ENCODE data around the gene TOM1L2.

The TOM1L2 gene

DNA sequence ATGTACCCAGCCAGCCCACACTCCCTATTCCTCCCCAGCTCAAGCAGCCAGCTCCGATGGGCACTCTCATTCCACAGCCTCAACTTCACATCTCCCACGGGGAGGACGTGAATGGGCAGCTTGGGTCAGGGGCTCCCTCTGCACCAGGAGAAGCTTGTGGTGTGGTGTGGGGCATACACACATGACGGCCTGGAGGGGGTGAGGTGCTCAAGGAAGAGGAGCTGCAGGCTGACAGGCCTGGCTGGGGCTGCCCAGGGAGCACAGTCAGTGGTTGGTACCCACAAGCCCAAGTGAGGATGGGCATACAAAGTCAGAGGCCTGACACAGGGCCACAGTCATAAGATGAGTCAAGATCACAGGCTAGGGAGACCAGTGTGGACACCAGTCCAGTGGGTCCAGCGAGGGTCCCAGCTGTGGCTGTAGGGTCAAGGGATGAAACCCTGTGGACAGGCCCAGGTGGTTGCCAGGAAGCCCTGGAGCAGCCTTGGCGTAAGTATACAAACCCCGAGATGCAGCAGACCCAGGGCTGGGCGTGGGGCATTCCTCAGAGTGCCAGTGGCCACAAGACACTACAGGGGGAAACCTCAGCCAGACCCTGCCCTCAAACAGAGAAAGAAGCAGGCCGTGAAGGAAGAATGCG, 4.9 kb upstream of the TOM1L2 start:
- Histone ChIP-seq H3K27me3 (ENCODE audit: insufficient read depth, low read length, poor library complexity) (no peaks in the 10 kb centered on the region), H2AK5ac (ENCODE audit: low read length) (no peak overlapping the region), H2BK5ac (ENCODE audit: low read length) (no peak overlapping the region), H3K56ac (ENCODE audit: low read length) (peak overlapping the region; percentile 58), H3K36me3 (ENCODE audit: control insufficient read depth, insufficient read depth, low read length) (no peaks in the 10 kb centered on the region), H2BK120ac (ENCODE audit: low read depth, low read length) (no peak overlapping the region), H3K79me1 (ENCODE audit: low read length) (no peaks in the 10 kb centered on the region), H4K8ac (ENCODE audit: low read depth, low read length) (no peak overlapping the region), H3K4me1 (ENCODE audit: control insufficient read depth, low read depth, low read length) (no peaks in the 10 kb centered on the region), H3K18ac (ENCODE audit: low read length) (no peak overlapping the region), H3K9ac (ENCODE audit: low read length) (no peak overlapping the region), H3K4me2 (ENCODE audit: low read length) (no peak overlapping the region), H2BK15ac (replicated peaks; ENCODE audit: low read depth) (no peak overlapping the region), H3K4me3 (ENCODE audit: low read length) (no peak overlapping the region), H3K23ac (ENCODE audit: low read length) (no peak overlapping the region), H3K79me2 (ENCODE audit: control insufficient read depth, insufficient read depth, low read length) (no peaks in the 10 kb centered on the region), H3K4ac (ENCODE audit: low read depth, low read length) (no peak overlapping the region), H3K27ac (ENCODE audit: low read depth, low read length) (no peak overlapping the region), H4K5ac (ENCODE audit: low read length) (no peak overlapping the region)
- no CpG with 5 or more reads among the region's 10 CpGs for WGBS (ENCODE audit: extremely low coverage, insufficient coverage, low lambda C conversion rate)
- no peak for DNase-seq

DNA sequence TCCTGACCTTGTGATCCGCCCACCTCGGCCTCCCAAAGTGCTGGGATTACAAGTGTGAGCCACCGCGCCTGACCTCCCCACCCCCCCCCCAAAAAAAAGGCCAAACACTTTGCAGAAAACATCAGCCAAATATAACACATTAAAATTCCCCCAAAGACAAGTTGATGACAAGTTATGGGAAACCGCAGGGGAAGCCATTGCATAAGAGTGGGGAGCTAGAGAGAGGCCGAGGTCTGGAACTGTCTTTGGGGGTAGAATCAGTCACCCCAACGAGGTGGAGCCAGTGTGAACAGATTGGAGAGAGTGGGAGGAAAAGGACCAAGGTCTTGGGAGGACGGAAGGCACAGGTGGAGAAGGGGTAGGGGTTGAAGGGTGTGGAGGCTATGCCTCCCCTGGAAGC, 3.2 kb upstream of the TOM1L2 start:
- Histone ChIP-seq H3K18ac (ENCODE audit: low read length) (no peak overlapping the region), H3K4me2 (ENCODE audit: low read length) (no peak overlapping the region), H2AK5ac (ENCODE audit: low read length) (no peak overlapping the region), H3K4me3 (ENCODE audit: low read length) (no peak overlapping the region), H3K4me1 (ENCODE audit: control insufficient read depth, low read depth, low read length) (peaks cover 5% of the 10 kb centered on the region), H3K27ac (ENCODE audit: low read depth, low read length) (no peak overlapping the region), H3K79me2 (ENCODE audit: control insufficient read depth, insufficient read depth, low read length) (no peaks in the 10 kb centered on the region), H3K9ac (ENCODE audit: low read length) (no peak overlapping the region), H3K79me1 (ENCODE audit: low read length) (no peaks in the 10 kb centered on the region), H3K23ac (ENCODE audit: low read length) (no peak overlapping the region), H2BK120ac (ENCODE audit: low read depth, low read length) (no peak overlapping the region), H2BK5ac (ENCODE audit: low read length) (no peak overlapping the region), H3K36me3 (ENCODE audit: control insufficient read depth, insufficient read depth, low read length) (no peaks in the 10 kb centered on the region), H2BK15ac (replicated peaks; ENCODE audit: low read depth) (no peak overlapping the region), H4K5ac (ENCODE audit: low read length) (no peak overlapping the region), H3K4ac (ENCODE audit: low read depth, low read length) (no peak overlapping the region), H3K56ac (ENCODE audit: low read length) (no peak overlapping the region), H3K27me3 (ENCODE audit: insufficient read depth, low read length, poor library complexity) (no peaks in the 10 kb centered on the region), H4K8ac (ENCODE audit: low read depth, low read length) (no peak overlapping the region)
- no peak for DNase-seq
- no CpG with 5 or more reads among the region's 8 CpGs for WGBS (ENCODE audit: extremely low coverage, insufficient coverage, low lambda C conversion rate)

DNA sequence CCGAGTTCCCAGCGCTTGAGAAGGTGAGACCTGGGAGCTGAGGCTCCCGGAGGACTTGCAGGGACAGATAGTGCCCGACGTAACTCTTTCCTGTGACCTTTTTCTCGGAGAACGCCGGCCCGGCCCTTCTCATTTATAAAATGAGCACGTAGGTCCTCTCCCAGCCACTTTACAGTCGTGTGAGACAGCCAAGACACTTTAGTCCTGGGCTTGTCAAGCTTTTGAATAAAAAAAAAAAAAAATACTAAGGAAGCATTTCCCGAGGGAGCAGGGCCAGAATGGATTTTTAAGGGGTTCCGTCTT, 703 bp upstream of the TOM1L2 start:
- Histone ChIP-seq H3K9ac (ENCODE audit: low read length) (peak overlapping the region; percentile 46), H3K27ac (ENCODE audit: low read depth, low read length) (no peak overlapping the region), H2AK5ac (ENCODE audit: low read length) (no peak overlapping the region), H3K18ac (ENCODE audit: low read length) (no peak overlapping the region), H3K36me3 (ENCODE audit: control insufficient read depth, insufficient read depth, low read length) (no peaks in the 10 kb centered on the region), H3K23ac (ENCODE audit: low read length) (no peak overlapping the region), H4K5ac (ENCODE audit: low read length) (no peak overlapping the region), H3K27me3 (ENCODE audit: insufficient read depth, low read length, poor library complexity) (no peaks in the 10 kb centered on the region), H3K4ac (ENCODE audit: low read depth, low read length) (no peak overlapping the region), H3K4me1 (ENCODE audit: control insufficient read depth, low read depth, low read length) (peaks cover 5% of the 10 kb centered on the region), H2BK15ac (replicated peaks; ENCODE audit: low read depth) (no peak overlapping the region), H3K79me2 (ENCODE audit: control insufficient read depth, insufficient read depth, low read length) (no peaks in the 10 kb centered on the region), H3K56ac (ENCODE audit: low read length) (peak overlapping the region; percentile 44), H3K4me3 (ENCODE audit: low read length) (peak overlapping the region; percentile 32), H3K4me2 (ENCODE audit: low read length) (peak overlapping the region; percentile 75), H4K8ac (ENCODE audit: low read depth, low read length) (no peak overlapping the region), H2BK5ac (ENCODE audit: low read length) (no peak overlapping the region), H2BK120ac (ENCODE audit: low read depth, low read length) (no peak overlapping the region), H3K79me1 (ENCODE audit: low read length) (no peaks in the 10 kb centered on the region)
- no CpG with 5 or more reads among the region's 13 CpGs for WGBS (ENCODE audit: extremely low coverage, insufficient coverage, low lambda C conversion rate)
- DNase-seq, result no peak

DNA sequence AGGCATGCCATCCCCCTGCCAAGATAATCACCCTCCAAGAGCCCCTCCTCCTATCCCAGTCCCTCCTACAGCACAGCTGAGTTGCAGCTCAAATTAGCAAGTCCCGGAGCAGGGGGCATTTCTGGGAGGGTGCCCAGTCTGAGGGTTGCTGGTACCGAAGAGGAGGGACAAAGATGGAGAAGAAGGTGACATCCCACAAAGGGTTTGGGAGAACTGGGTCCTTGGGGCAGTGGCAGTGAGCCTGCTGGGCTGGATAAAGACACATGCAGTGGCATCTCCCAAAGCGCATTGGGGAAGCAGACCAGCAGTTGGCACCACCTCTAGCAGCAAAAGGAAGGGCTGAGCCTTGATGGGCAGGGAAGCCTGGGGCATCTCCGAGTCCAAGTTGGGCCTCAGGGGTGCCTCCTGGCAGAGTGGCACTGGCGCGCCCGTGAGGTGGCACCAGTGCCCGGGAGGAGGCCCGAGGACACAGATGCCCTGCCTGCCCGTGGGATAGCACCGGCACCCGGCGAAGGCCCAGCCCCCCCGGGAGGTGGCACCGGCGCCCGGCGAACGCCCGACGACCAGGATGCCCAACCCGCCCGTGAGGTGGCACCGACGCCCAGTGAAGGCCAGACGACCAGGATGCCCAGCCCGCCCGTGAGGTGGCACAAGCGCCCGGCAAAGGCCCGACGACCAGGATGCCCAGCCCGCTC, 622 bp downstream of the TOM1L2 start:
- Histone ChIP-seq H3K4ac (ENCODE audit: low read depth, low read length) (no peak overlapping the region), H3K79me1 (ENCODE audit: low read length) (no peaks in the 10 kb centered on the region), H2BK120ac (ENCODE audit: low read depth, low read length) (no peak overlapping the region), H3K4me3 (ENCODE audit: low read length) (peak overlapping the region; percentile 55), H3K79me2 (ENCODE audit: control insufficient read depth, insufficient read depth, low read length) (no peaks in the 10 kb centered on the region), H4K5ac (ENCODE audit: low read length) (no peak overlapping the region), H3K9ac (ENCODE audit: low read length) (peak overlapping the region; percentile 65), H3K4me1 (ENCODE audit: control insufficient read depth, low read depth, low read length) (peaks cover 5% of the 10 kb centered on the region), H3K23ac (ENCODE audit: low read length) (no peak overlapping the region), H4K8ac (ENCODE audit: low read depth, low read length) (no peak overlapping the region), H3K18ac (ENCODE audit: low read length) (no peak overlapping the region), H2AK5ac (ENCODE audit: low read length) (no peak overlapping the region), H3K36me3 (ENCODE audit: control insufficient read depth, insufficient read depth, low read length) (no peaks in the 10 kb centered on the region), H3K27ac (ENCODE audit: low read depth, low read length) (no peak overlapping the region), H2BK5ac (ENCODE audit: low read length) (no peak overlapping the region), H3K56ac (ENCODE audit: low read length) (peak overlapping the region; percentile 83), H2BK15ac (replicated peaks; ENCODE audit: low read depth) (no peak overlapping the region), H3K27me3 (ENCODE audit: insufficient read depth, low read length, poor library complexity) (no peaks in the 10 kb centered on the region), H3K4me2 (ENCODE audit: low read length) (peak overlapping the region; percentile 67)
- peak; percentile 34 for DNase-seq
- no CpG with 5 or more reads among the region's 33 CpGs for WGBS (ENCODE audit: extremely low coverage, insufficient coverage, low lambda C conversion rate)

DNA sequence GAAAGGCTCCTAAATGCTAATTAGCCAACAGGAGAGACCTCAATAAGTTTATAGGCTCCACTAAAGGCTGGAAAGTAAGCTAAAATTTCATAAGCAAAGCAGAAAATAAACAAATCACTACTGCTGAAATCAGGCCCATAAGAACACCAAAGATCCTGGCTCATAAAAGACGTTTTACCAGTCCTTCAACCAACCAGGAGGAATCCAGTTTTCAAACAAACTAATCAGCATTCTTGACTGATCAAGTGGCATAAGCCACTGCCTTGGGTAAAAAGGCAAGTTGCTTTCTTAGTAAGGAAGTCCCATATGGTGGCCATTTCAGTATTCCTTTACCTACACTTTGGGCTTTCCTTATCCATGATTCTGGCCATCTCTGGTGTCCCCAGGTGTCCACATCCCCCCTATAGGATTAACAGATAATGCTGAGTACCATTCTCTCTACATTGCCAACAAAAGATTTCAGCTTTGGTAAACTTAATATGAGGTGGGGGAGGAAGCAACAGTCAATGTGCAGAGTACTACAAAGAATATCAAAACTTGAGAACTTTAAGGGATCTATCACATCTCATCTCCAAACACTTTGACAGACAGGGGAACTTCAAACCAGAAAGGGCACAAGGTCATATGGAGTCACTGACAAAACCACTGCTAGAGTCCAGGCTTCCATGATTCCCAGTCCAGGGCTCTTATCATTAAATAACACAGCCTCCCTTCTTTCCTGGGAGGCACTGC, 1.3 kb downstream of the TOM1L2 start:
- Histone ChIP-seq H2BK15ac (replicated peaks; ENCODE audit: low read depth) (no peak overlapping the region), H3K23ac (ENCODE audit: low read length) (no peak overlapping the region), H2AK5ac (ENCODE audit: low read length) (no peak overlapping the region), H3K27ac (ENCODE audit: low read depth, low read length) (no peak overlapping the region), H4K5ac (ENCODE audit: low read length) (no peak overlapping the region), H3K4me3 (ENCODE audit: low read length) (no peak overlapping the region), H3K4me2 (ENCODE audit: low read length) (no peak overlapping the region), H2BK120ac (ENCODE audit: low read depth, low read length) (no peak overlapping the region), H3K18ac (ENCODE audit: low read length) (no peak overlapping the region), H3K4ac (ENCODE audit: low read depth, low read length) (no peak overlapping the region), H4K8ac (ENCODE audit: low read depth, low read length) (no peak overlapping the region), H3K79me1 (ENCODE audit: low read length) (no peaks in the 10 kb centered on the region), H3K79me2 (ENCODE audit: control insufficient read depth, insufficient read depth, low read length) (no peaks in the 10 kb centered on the region), H3K9ac (ENCODE audit: low read length) (no peak overlapping the region), H3K4me1 (ENCODE audit: control insufficient read depth, low read depth, low read length) (peaks cover 5% of the 10 kb centered on the region), H3K56ac (ENCODE audit: low read length) (no peak overlapping the region), H3K27me3 (ENCODE audit: insufficient read depth, low read length, poor library complexity) (no peaks in the 10 kb centered on the region), H2BK5ac (ENCODE audit: low read length) (no peak overlapping the region), H3K36me3 (ENCODE audit: control insufficient read depth, insufficient read depth, low read length) (no peaks in the 10 kb centered on the region)
- DNase-seq, result no peak
- WGBS (ENCODE audit: extremely low coverage, insufficient coverage, low lambda C conversion rate), result no CpG with 5 or more reads among the region's 1 CpG
